K562 (cell line): ENCODE data around the gene FRMD4A. TPM values are rescaled to one million over a fixed set of nuclear protein-coding genes. Genes with fewer than 3 reads are reported as not detected.

Experiments
- ADNP ChIP-seq: fragments of 200-800 bp; sonication (Bioruptor generic); IDR thresholded peaks from 2 replicates; pipeline ENCODE4 v1.6.1; 2016; ENCODE audit warnings: missing genetic modification characterization, missing compliant biosample characterization
- ASH1L ChIP-seq: fragments of 450-650 bp; IDR thresholded peaks from 2 replicates; pipeline ENCODE4 v1.6.1; 2018; ENCODE audit warnings: borderline replicate concordance, mild to moderate bottlenecking, low read depth; ENCODE audit not compliant: partially characterized antibody
- EZH2 ChIP-seq: IDR thresholded peaks from 2 replicates; pipeline ENCODE4 v1.6.1; 2012; ENCODE audit warnings: low read depth, mild to moderate bottlenecking, inconsistent platforms, low read length, borderline replicate concordance
- LEF1 ChIP-seq: fragments of 450-650 bp; IDR thresholded peaks from 2 replicates; pipeline ENCODE4 v1.6.1; 2016; ENCODE audit warnings: mild to moderate bottlenecking
- MAFF ChIP-seq: IDR thresholded peaks from 2 replicates; pipeline ENCODE4 v1.6.1; 2012; ENCODE audit warnings: low read length, improper control_type of control experiment
- MAFG ChIP-seq: fragments of 450-650 bp; conservative IDR thresholded peaks from 2 replicates; pipeline ENCODE4 v1.6.1; 2016; ENCODE audit warnings: missing genetic modification characterization, missing compliant biosample characterization
- MAFK ChIP-seq: IDR thresholded peaks from 2 replicates; pipeline ENCODE4 v1.6.1; 2011; ENCODE audit warnings: low read length, improper control_type of control experiment
- MEF2D ChIP-seq: conservative IDR thresholded peaks from 2 replicates; pipeline ENCODE4 v1.6.1; 2016; ENCODE audit warnings: low read depth, missing genetic modification characterization, missing compliant biosample characterization
- NFE2 ChIP-seq: IDR thresholded peaks from 2 replicates; pipeline ENCODE4 v1.6.1; 2014; ENCODE audit warnings: antibody characterized with exemption, low read depth
- SETDB1 ChIP-seq: IDR thresholded peaks from one replicate; pipeline ENCODE4 v1.6.1; 2012; ENCODE audit warnings: low read length, control low read depth, inconsistent platforms
- YY1 ChIP-seq, 3 experiments: IDR thresholded peaks; 2 replicates each; pipeline ENCODE4 v1.6.1; 2011; ENCODE audit warnings: low read length in 2 of 3, mild to moderate bottlenecking in 2 of 3, moderate library complexity in 2 of 3, borderline replicate concordance in 1 of 3, control low read depth in 1 of 3, low read depth in 1 of 3; ENCODE audit not compliant: insufficient read depth in 3 of 3, insufficient replicate concordance in 2 of 3, control insufficient read depth in 1 of 3, insufficient read length in 1 of 3; ENCODE audit errors: extremely low read depth in 1 of 3
- ZNF316 ChIP-seq: fragments of 450-650 bp; IDR thresholded peaks from 2 replicates; pipeline ENCODE4 v1.6.1; 2016
- ZZZ3 ChIP-seq: fragments of 450-650 bp; IDR thresholded peaks from 2 replicates; pipeline ENCODE4 v1.6.1; 2016; ENCODE audit warnings: antibody characterized with exemption, mild to moderate bottlenecking, moderate library complexity
- polyA plus RNA-seq, 8 experiments: library from polyadenylated mRNA; depleted of rRNA in 4 of 8; stranded (reverse) in 5 of 8; unstranded in 3 of 8; fragments of >200 nt; fragmentation: Nextera tagmentation in 2 of 8; fragmentation: Illumina TruSeq in 1 of 8; extraction: Ambion mirVana in 2 of 8; extraction: Trizol in 1 of 8; gene quantifications; 2 replicates each; pipeline versions ENCODE4 v1.2.1 to v1.2.3, GENCODE V29; 2011 to 2014; ENCODE audit warnings: inconsistent platforms in 1 of 8, missing spikeins in 1 of 8
- total RNA-seq, 7 experiments: library from RNA; depleted of rRNA in 6 of 7; stranded (reverse); fragments of >200 nt in 6 of 7; fragmentation: Illumina TruSeq in 2 of 7; extraction: Trizol in 2 of 7; gene quantifications; 2 replicates each; pipeline versions ENCODE4 v1.2.1 to v1.2.3, GENCODE V29; 2011 to 2021; ENCODE audit warnings: low replicate concordance in 1 of 7
- TF ChIP-seq, protein P1 (sequence below): sonication (generic); formaldehyde crosslinking; IDR thresholded peaks from 2 replicates; pipeline ENCODE4 v1.8.0; 2022; ENCODE audit warnings: missing genetic modification reagents, mild to moderate bottlenecking, borderline replicate concordance
- TF ChIP-seq, protein P2 (sequence below): fragments of 250-450 bp; sonication (Bioruptor Pico); IDR thresholded peaks from 2 replicates; pipeline ENCODE4 v1.5.0; 2021

Gene FRMD4A
- total and polyA plus RNA-seq, 9 of the 15 experiments (the other 6 are each of a cell fraction or from before 2014, with no cell fraction given), result 0.80 to 5.2 (median 3.0) TPM

DNA sequence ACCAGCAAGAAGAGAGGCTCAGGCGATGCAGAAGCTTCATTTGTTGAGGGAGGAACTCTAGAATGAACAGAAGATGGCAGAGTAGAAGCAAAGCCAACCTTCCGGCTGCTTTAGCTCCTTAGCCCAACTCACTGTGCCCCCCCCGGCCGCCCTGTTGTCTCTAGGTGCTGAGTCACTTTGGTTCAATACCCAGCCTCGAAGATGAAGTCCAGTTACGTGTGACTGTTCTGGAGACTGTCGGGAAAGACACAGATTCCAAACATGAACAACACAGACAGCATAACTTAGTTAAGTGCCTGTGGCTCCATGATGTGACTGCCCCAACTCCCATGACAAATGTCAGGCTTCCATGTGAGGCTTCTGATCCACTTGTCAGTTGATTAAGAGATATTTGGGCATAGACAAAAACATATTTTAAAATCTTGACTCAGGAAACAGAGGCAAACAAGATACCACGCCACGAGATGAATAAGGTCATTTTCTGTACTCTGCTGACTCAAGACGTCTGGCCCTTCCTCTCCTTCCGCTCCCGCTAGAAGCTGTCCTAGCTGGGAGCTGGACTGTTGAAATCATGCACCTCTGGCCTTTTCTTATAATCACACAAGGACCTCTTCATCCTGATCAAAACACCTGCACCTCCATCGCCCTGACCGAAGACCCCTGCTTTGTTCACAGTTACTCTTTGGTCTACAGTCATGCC is 199.3 kb downstream of the FRMD4A start (continued):
- TF ChIP-seq MEF2D (tag) (no peak), MAFK (peak; percentile 33; the same call in 1 of the 2 replicates), EZH2 (no peak), YY1 (IDR thresholded peaks at IDR 0.05; ENCODE audit: borderline replicate concordance in 1 of 3, control insufficient read depth in 1 of 3, extremely low read depth in 1 of 3, insufficient read depth in 3 of 3, insufficient read length in 1 of 3, insufficient replicate concordance in 2 of 3, low read depth in 1 of 3, low read length in 2 of 3) (peak in 1 of 3 experiments; percentile 28), ZNF316 (peak; percentile 23; the same call in 1 of the 2 replicates), MAFF (peak; percentile 15; the same call in 1 of the 2 replicates), MAFG (tag) (peak; percentile 61), LEF1 (no peak), SETDB1 (no peak), ADNP (tag) (no peak), NFE2 (peak; percentile 62), ASH1L (no peak), ZZZ3 (no peak)
- TF ChIP-seq, protein P1, sequence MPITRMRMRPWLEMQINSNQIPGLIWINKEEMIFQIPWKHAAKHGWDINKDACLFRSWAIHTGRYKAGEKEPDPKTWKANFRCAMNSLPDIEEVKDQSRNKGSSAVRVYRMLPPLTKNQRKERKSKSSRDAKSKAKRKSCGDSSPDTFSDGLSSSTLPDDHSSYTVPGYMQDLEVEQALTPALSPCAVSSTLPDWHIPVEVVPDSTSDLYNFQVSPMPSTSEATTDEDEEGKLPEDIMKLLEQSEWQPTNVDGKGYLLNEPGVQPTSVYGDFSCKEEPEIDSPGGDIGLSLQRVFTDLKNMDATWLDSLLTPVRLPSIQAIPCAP, result no peak
- TF ChIP-seq, protein P2, sequence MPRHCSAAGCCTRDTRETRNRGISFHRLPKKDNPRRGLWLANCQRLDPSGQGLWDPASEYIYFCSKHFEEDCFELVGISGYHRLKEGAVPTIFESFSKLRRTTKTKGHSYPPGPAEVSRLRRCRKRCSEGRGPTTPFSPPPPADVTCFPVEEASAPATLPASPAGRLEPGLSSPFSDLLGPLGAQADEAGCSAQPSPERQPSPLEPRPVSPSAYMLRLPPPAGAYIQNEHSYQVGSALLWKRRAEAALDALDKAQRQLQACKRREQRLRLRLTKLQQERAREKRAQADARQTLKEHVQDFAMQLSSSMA (CRISPR knock-in tag), result no peak
